Lower leg skin (tissue), 4 donors: ENCODE measurements around the gene TMEM14C. TPM values are rescaled to one million over a fixed set of nuclear protein-coding genes. Genes with fewer than 3 reads are reported as not detected.
"Not testable (repeated sequence)": the region's sequence is repeated elsewhere in the genome, so short reads cannot be mapped to it uniquely, and the experiment has no call there.

Source experiments
- DNase-seq, 2 donors: peaks; one replicate each; pipeline ENCODE4 v3.0.0-alpha.2; 2019; ENCODE audit warnings: low spot score in 2 of 2
- H3K4me3 ChIP-seq: fragments of 200-600 bp; sonication (generic); 2 replicates; pipeline ENCODE4 v1.5.1; 2017; ENCODE audit warnings: mild to moderate bottlenecking, low read depth; ENCODE audit not compliant: poor library complexity, severe bottlenecking
- CTCF ChIP-seq, 3 donors: fragments of 450-650 bp; IDR thresholded peaks; one replicate each; pipeline ENCODE4 v1.5.1; 2016; ENCODE audit warnings: antibody characterized with exemption in 3 of 3, mild to moderate bottlenecking in 3 of 3, moderate library complexity in 2 of 3
- POLR2A ChIP-seq, 2 donors: fragments of 450-650 bp; IDR thresholded peaks; one replicate each; pipeline ENCODE4 v1.6.1; 2016 to 2017; ENCODE audit warnings: antibody characterized with exemption in 2 of 2, mild to moderate bottlenecking in 1 of 2, moderate library complexity in 1 of 2
- WGBS, 2 donors: methylation state at CpG; one replicate each; pipeline ENCODE4 v1.1.5; 2018; 5-methylcytosine and 5-hydroxymethylcytosine counted together
- intact Hi-C: fragments of 100-400 bp; cut with DNase I; formaldehyde crosslinking; loops from one replicate; pipeline ENCODE4 v1.15.0; 2023; ENCODE audit warnings: low total_unique reads
- total RNA-seq, 4 donors: library from RNA; depleted of rRNA; stranded (reverse); fragments of >200 nt; gene quantifications; one replicate each; pipeline ENCODE4 v1.1.0, GENCODE V29; 2016

Gene TMEM14C
- total RNA-seq, 4 donors from 2014 or later: 69.5 to 99.6 (median 85.0) TPM

- intact Hi-C loops: no loop called here
Observed at GRCh38 chr6:10746915-10747250, 24.0 kb downstream of the TMEM14C start.

GRCh38 chr6:10747251-10747972 is 24.5 kb downstream of the TMEM14C start, which contains the start of gene TMEM14B:
Gene TMEM14B, plus strand, starts transcription at chr6:10747805. Its CDS starts 1,441 bp downstream, at chr6:10749246.
- DNase-seq: peak; percentile 99 to 100
- H3K4me3 ChIP-seq: peak within 1 kb of the TSS; percentile 80
- WGBS, 2 donors: 1% methylated on average over 40 to 45 of the region's 52 CpGs
- no peak for TF ChIP-seq POLR2A (IDR thresholded peaks at IDR 0.05)
- TF ChIP-seq CTCF (IDR thresholded peaks at IDR 0.05): no peak
- intact Hi-C loops: no loop called here

More at GRCh38 chr6:10746915-10747250, 24.0 kb downstream of the TMEM14C start:
- DNase-seq: no peak
- WGBS, 2 donors: 38 to 42% methylated on average over 9 of the region's 9 CpGs
- TF ChIP-seq POLR2A (IDR thresholded peaks at IDR 0.05) (no peak), CTCF (IDR thresholded peaks at IDR 0.05) (no peak)
- peak overlapping the region; percentile 25 for H3K4me3 ChIP-seq

DNA sequence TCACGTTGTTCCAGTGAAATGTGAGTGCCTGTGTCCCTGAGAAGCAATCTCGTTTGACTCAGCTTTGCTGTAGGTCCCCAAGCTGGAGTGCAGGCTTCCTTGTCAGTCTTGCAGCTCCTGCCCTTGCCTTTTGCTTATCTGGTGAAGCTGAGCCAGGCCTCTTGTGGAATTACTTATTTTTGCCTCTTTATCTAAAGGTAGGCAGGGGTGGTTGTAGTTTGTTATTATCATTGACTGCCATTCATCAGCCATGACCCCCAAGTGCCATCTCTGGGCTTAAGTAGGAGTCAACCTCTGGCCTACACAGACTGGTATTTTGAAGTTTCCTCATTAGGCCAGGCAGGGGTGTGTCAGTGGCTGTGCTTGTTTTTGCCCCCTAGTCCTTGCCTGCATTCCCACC is 26.9 kb downstream of the TMEM14C start:
- DNase-seq: peak in 1 of 2 donors; percentile 28
- TF ChIP-seq CTCF (IDR thresholded peaks at IDR 0.05) (no peak), POLR2A (IDR thresholded peaks at IDR 0.05) (no peak)
- 43 to 47% methylated on average over 2 of the region's 2 CpGs for WGBS, 2 donors
- intact Hi-C loops: no loop called here
- no peak overlapping the region for H3K4me3 ChIP-seq

- H3K4me3 ChIP-seq, intact Hi-C loops, DNase-seq: not testable (repeated sequence)
- 91 to 92% methylated on average over 6 of the region's 6 CpGs for WGBS, 2 donors
Observed at GRCh38 chr6:10750568-10750967, 27.7 kb downstream of the TMEM14C start.

- WGBS, 2 donors: 65 to 73% methylated on average over 5 of the region's 5 CpGs
- not testable (repeated sequence) for DNase-seq
Observed at GRCh38 chr6:10751757-10752156, 28.9 kb downstream of the TMEM14C start.

DNA sequence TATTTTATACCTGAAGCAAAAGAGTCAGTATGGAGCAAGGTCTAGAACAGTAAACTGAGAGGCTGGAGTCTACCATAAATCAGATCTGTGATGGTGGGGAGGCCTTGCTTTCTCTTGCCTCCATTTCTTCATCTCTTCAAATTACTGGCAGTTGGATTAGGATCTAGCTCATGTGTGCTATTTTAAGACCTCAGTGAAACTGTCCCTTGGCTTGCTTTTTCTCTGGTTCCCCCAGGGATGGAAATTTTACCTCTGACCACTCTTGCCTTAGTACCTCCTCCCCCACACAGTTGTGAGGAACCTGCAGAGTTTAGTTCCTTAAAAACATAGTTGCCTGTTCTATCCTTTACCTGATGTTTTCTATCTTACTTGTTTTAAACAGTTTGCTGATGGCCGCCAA is 33.2 kb downstream of the TMEM14C start:
- H3K4me3 ChIP-seq: no peak overlapping the region
- DNase-seq: no peak
- WGBS, 2 donors: 83 to 86% methylated on average over 1 of the region's 1 CpG
- TF ChIP-seq CTCF (IDR thresholded peaks at IDR 0.05) (no peak), POLR2A (IDR thresholded peaks at IDR 0.05) (no peak)
- intact Hi-C loops: no loop called here

More at GRCh38 chr6:10751757-10752156, 28.9 kb downstream of the TMEM14C start:
- H3K4me3 ChIP-seq, intact Hi-C loops: not testable (repeated sequence)
